Vagina (tissue), 2 donors: ENCODE data around the gene FOXC2. TPM values are rescaled to one million over a fixed set of nuclear protein-coding genes. Genes with fewer than 3 reads are reported as not detected.
A peak's percentile ranks its signal among the peaks of the same experiment; 100 is the strongest.

ENCODE experiments used
- DNase-seq, 2 donors: peaks; one replicate each; pipeline ENCODE4 v3.0.0-alpha.2; 2017; ENCODE audit errors: extremely low spot score in 2 of 2
- H3K27ac ChIP-seq: fragments of 200-600 bp; sonication (generic); one replicate; pipeline ENCODE4 v1.5.1; 2019
- H3K27me3 ChIP-seq: fragments of 200-600 bp; sonication (generic); one replicate; pipeline ENCODE4 v1.5.1; 2019
- H3K36me3 ChIP-seq, 2 donors: fragments of 200-600 bp; sonication (generic); one replicate each; pipeline ENCODE4 v1.5.1; 2017 to 2019
- H3K4me1 ChIP-seq: fragments of 200-600 bp; sonication (generic); one replicate; pipeline ENCODE4 v1.5.1; 2019
- H3K4me3 ChIP-seq, 2 donors: fragments of 200-600 bp; sonication (generic); 1 replicate in 1 of 2; 2 replicates in 1 of 2; pipeline ENCODE4 v1.5.1; 2016 to 2019
- H3K9me3 ChIP-seq: fragments of 200-600 bp; sonication (generic); one replicate; pipeline ENCODE4 v1.5.1; 2019
- POLR2A ChIP-seq, 2 donors: fragments of 450-650 bp; IDR thresholded peaks; one replicate each; pipeline ENCODE4 v1.6.1; 2017; ENCODE audit warnings: antibody characterized with exemption in 2 of 2, mild to moderate bottlenecking in 2 of 2, moderate library complexity in 2 of 2
- POLR2AphosphoS5 ChIP-seq, 2 donors: sonication (generic); formaldehyde crosslinking; IDR thresholded peaks; one replicate each; pipeline ENCODE4 v1.9.0; 2017; ENCODE audit warnings: antibody characterized with exemption in 2 of 2, mild to moderate bottlenecking in 2 of 2, low read depth in 1 of 2; ENCODE audit not compliant: insufficient read depth in 1 of 2
- intact Hi-C: fragments of 100-400 bp; cut with DNase I; formaldehyde crosslinking; loops from one replicate; pipeline ENCODE4 v1.15.1; 2023
- total RNA-seq: library from RNA; depleted of rRNA; stranded (reverse); fragments of >200 nt; gene quantifications from one replicate; pipeline ENCODE4 v1.2.3, GENCODE V29; 2016
- TF ChIP-seq, protein P1 (sequence below), 3 experiments: fragments of 450-650 bp in 2 of 3; fragments of 200-600 bp in 1 of 3; sonication (generic) in 1 of 3; IDR thresholded peaks; one replicate each; pipeline ENCODE4 v1.5.1; 2017 to 2019; ENCODE audit warnings: antibody characterized with exemption in 3 of 3, mild to moderate bottlenecking in 2 of 3, moderate library complexity in 2 of 3

FOXC2 gene
- total RNA-seq, 1 donor from 2014 or later = 2.7 TPM

DNA sequence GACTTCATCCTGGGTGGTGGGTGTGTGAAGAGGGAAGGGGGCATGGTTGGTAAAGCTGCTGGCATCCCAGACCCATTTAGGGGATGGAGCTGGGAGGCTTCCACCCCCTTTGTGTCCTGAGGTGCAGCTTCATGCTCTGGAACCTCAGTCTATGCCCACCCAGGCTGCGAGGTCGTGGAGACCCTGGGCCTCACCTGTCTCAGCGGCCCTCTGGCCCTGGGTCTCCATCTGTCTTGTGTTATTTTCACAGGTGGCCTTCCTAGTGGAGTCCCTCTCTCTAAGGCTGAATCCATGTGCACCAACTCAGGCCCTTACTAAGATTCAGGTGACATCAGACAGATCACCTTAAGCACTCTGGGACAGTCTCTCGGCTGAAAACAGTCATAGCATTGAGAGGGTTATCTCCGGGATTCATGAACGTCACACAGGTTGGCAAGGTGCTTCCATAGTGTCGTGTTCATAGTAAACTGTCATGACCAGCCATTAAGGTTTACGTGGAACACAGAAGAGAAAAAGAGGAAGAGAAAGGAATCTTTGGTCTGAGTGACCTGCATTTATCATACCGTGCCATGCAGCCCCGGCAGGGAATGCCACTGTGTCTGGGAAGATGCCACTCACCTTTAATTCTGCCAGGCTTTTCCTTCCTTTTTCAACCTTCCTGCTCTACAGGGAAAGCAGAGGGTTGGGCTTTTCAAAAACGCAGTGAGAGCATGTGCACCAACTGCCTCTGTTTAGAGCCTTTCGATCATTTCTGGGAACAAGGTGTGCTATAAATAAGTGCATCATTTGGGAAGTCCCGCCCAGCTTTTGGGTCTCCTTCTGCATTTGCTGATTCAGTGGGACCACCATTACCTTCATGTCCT is 7.2 kb downstream of the FOXC2 start:
- Histone ChIP-seq H3K9me3 (no peaks in the 10 kb centered on the region), H3K4me1 (peaks cover 14% of the 10 kb centered on the region), H3K36me3 (no peaks in the 10 kb centered on the region), H3K4me3 (no peak overlapping the region), H3K27me3 (no peaks in the 10 kb centered on the region), H3K27ac (no peak overlapping the region)
- DNase-seq = no peak
- TF ChIP-seq, protein P1, sequence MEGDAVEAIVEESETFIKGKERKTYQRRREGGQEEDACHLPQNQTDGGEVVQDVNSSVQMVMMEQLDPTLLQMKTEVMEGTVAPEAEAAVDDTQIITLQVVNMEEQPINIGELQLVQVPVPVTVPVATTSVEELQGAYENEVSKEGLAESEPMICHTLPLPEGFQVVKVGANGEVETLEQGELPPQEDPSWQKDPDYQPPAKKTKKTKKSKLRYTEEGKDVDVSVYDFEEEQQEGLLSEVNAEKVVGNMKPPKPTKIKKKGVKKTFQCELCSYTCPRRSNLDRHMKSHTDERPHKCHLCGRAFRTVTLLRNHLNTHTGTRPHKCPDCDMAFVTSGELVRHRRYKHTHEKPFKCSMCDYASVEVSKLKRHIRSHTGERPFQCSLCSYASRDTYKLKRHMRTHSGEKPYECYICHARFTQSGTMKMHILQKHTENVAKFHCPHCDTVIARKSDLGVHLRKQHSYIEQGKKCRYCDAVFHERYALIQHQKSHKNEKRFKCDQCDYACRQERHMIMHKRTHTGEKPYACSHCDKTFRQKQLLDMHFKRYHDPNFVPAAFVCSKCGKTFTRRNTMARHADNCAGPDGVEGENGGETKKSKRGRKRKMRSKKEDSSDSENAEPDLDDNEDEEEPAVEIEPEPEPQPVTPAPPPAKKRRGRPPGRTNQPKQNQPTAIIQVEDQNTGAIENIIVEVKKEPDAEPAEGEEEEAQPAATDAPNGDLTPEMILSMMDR (IDR thresholded peaks at IDR 0.05) = no peak
- TF ChIP-seq POLR2A (IDR thresholded peaks at IDR 0.05) = no peak
- intact Hi-C loops = loop anchor here (5.0 kb wide), 1 partner anchor 183 kb away; no protein-coding TSS in a partner anchor

DNA sequence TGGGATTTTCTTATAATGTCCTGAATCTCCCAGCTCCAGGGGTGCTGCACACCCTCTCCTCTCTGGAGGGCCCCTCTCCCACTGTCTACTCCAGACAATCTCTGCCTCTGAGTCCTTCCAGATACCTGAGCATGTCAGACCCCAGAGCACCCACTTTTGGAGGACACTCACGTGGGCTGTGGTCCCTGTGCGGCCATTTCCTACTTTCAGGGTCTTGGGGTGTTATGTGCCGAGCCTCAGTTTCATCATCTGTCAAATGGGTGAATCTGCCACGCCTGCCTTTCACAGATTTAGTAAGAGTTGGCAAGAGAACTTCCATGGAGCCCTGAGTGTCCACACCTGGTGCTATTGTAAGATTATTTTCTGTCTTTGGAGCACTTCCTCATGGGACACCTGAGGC is 8.0 kb downstream of the FOXC2 start:
- Histone ChIP-seq H3K36me3 (no peaks in the 10 kb centered on the region), H3K4me3 (no peak overlapping the region), H3K27me3 (no peaks in the 10 kb centered on the region), H3K27ac (no peak overlapping the region), H3K9me3 (no peaks in the 10 kb centered on the region), H3K4me1 (peaks cover 14% of the 10 kb centered on the region)
- TF ChIP-seq POLR2A (IDR thresholded peaks at IDR 0.05) = no peak
- TF ChIP-seq, protein P1 (IDR thresholded peaks at IDR 0.05) = no peak
- TF ChIP-seq POLR2AphosphoS5 (IDR thresholded peaks at IDR 0.05; ENCODE audit: insufficient read depth in 1 of 2, low read depth in 1 of 2) = no peak
- intact Hi-C loops = loop anchor here (5.0 kb wide), 1 partner anchor 183 kb away; no protein-coding TSS in a partner anchor
- no peak for DNase-seq

DNA sequence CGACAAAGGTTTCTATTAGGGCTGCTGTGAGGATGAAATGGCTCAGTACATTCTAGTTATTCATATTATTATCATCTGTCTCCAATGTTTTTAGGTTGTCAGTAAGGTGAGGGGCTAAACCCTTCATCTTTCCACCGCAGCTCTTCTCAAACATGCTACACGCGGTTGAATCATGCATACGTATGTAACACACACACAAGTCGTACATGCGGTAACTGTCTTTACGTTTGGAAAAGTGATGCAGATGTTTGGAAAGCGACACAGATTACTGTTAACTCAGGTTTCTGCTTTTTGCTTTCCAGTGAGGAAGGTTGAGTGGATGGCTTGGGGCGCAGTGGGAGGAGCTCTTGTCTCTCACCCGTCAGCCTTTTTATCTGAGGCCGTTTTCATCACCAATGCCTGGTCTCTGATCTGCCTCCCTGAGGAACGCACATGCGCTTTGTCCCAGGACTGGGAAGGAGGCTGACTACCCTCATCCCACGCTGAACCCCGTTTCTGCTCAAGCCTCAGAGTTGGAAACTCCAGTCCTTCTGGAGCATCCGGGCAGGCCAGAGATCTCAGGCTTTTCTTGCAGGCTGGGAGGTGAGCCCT is 8.6 kb downstream of the FOXC2 start:
- peak overlapping the region in 1 of 2 donors; percentile 19 for H3K4me3 ChIP-seq
- intact Hi-C loops = no loop called here

DNA sequence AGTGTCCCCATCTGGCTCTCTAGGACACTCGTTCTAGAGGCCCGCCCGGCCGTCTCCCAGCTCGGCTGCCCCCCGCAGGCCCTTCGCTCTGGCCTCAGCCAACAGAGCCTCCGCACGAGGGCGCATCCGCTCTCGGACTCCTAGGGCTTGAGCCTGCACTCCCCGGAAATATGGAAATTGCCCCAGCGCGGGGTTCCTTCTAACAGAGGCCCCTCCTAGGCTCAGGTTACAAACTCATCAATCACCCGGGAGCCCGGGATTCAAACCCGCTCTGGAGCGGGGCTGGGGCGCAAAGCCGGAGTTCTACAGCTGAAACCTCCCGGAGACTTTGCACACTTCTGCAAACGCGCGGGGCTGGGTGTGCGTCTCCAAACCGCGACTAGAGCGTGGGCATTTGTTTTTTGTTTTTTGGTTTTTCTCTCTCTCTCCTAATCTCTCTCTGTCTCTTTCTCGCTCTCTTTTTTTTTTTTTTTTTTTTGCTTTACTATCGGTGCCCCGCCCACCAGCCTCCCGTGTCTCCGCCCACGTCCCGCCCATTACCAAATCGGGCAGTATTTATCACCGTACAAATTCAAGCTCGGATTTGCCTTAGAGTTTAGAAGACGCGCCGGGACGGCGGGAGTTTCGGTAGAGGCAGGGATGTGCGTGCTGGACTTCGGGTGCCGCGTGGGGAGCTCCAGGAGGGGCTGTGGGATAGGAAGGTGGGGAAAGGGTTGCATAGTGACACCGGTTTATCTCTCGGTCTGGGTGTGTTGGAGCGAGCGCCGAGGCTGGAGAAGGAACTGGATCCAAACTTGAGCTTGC is 9.3 kb downstream of the FOXC2 start:
- intact Hi-C loops = no loop called here
- Histone ChIP-seq H3K9me3 (no peaks in the 10 kb centered on the region), H3K27me3 (peaks cover 3% of the 10 kb centered on the region), H3K36me3 (no peaks in the 10 kb centered on the region), H3K4me3 (peak overlapping the region; percentile 33), H3K27ac (peak overlapping the region; percentile 56), H3K4me1 (peaks cover 14% of the 10 kb centered on the region)
- no peak for DNase-seq
- TF ChIP-seq, protein P1 (IDR thresholded peaks at IDR 0.05) = peak in 1 of 3 experiments; percentile 24
- TF ChIP-seq POLR2AphosphoS5 (IDR thresholded peaks at IDR 0.05; ENCODE audit: insufficient read depth in 1 of 2, low read depth in 1 of 2) (peak in 1 of 2 donors; percentile 62), POLR2A (IDR thresholded peaks at IDR 0.05) (peak in 1 of 2 donors; percentile 39)

More for the DNA sequence above, 8.6 kb downstream of the FOXC2 start:
- Histone ChIP-seq H3K9me3 (no peaks in the 10 kb centered on the region), H3K27ac (peak overlapping the region; percentile 56), H3K36me3 (no peaks in the 10 kb centered on the region), H3K4me1 (peaks cover 14% of the 10 kb centered on the region), H3K27me3 (peaks cover 3% of the 10 kb centered on the region)
- TF ChIP-seq POLR2AphosphoS5 (IDR thresholded peaks at IDR 0.05; ENCODE audit: insufficient read depth in 1 of 2, low read depth in 1 of 2) (no peak), POLR2A (IDR thresholded peaks at IDR 0.05) (no peak)
- TF ChIP-seq, protein P1 (IDR thresholded peaks at IDR 0.05) = no peak
- DNase-seq = no peak
